Smooth muscle cell (in vitro differentiated cells): ENCODE measurements around the gene INCA1. TPM values are rescaled to one million over a fixed set of nuclear protein-coding genes. Genes with fewer than 3 reads are reported as not detected.

ENCODE experiments used
- DNase-seq: peaks from one replicate; lab custom pipeline; 2025; ENCODE audit not compliant: unreplicated experiment; lab: John Stamatoyannopoulos, UW
- H2AFZ ChIP-seq: fragments of 200-600 bp; sonication (generic); 2 replicates; pipeline ENCODE4 v1.6.0; 2016; ENCODE audit warnings: antibody characterized with exemption, low read depth, mild to moderate bottlenecking
- H3F3A ChIP-seq: fragments of 200-600 bp; sonication (generic); 2 replicates; pipeline ENCODE4 v1.6.0; 2017; ENCODE audit warnings: antibody characterized with exemption, low read depth
- H3K27ac ChIP-seq: fragments of 200-600 bp; sonication (generic); 2 replicates; pipeline ENCODE4 v1.5.1; 2016; ENCODE audit warnings: low read depth, mild to moderate bottlenecking
- H3K27me3 ChIP-seq: fragments of 200-600 bp; sonication (generic); 2 replicates; pipeline ENCODE4 v1.6.1; 2016; ENCODE audit warnings: low read depth, mild to moderate bottlenecking
- H3K36me3 ChIP-seq: fragments of 200-600 bp; sonication (generic); 2 replicates; pipeline ENCODE4 v1.5.1; 2016; ENCODE audit warnings: low read depth
- H3K4me1 ChIP-seq: fragments of 200-600 bp; sonication (generic); 2 replicates; pipeline ENCODE4 v1.5.1; 2016; ENCODE audit warnings: low read depth
- H3K4me2 ChIP-seq: fragments of 200-600 bp; sonication (generic); 2 replicates; pipeline ENCODE4 v1.6.0; 2016; ENCODE audit warnings: mild to moderate bottlenecking
- H3K4me3 ChIP-seq: fragments of 200-600 bp; sonication (generic); 2 replicates; pipeline ENCODE4 v1.5.1; 2016; ENCODE audit warnings: mild to moderate bottlenecking
- H3K79me2 ChIP-seq: fragments of 200-600 bp; sonication (generic); 2 replicates; pipeline ENCODE4 v1.6.0; 2016; ENCODE audit warnings: low read depth, mild to moderate bottlenecking
- H3K9ac ChIP-seq: fragments of 200-600 bp; sonication (generic); 2 replicates; pipeline ENCODE4 v1.6.0; 2016; ENCODE audit warnings: low read depth
- H3K9me3 ChIP-seq: fragments of 200-600 bp; sonication (generic); replicated peaks from 2 replicates; pipeline ENCODE4 v1.5.1; 2016; ENCODE audit warnings: low read depth
- H4K20me1 ChIP-seq: fragments of 200-600 bp; sonication (generic); 2 replicates; pipeline ENCODE4 v1.6.0; 2016; ENCODE audit warnings: low read depth
- WGBS: methylation state at CpG from one replicate; pipeline ENCODE4 v1.1.7; 2016; ENCODE audit warnings: low lambda C conversion rate; 5-methylcytosine and 5-hydroxymethylcytosine counted together
- polyA plus RNA-seq: library from polyadenylated mRNA; unstranded; fragments of >200 nt; fragmentation: Nextera tagmentation; extraction: Ambion mirVana; gene quantifications from 2 replicates; pipeline ENCODE4 v1.2.1, GENCODE V29; 2016
- total RNA-seq: library from RNA; depleted of rRNA; stranded (reverse); fragments of >200 nt; gene quantifications from 2 replicates; pipeline ENCODE4 v1.2.3, GENCODE V29; 2014
- TF ChIP-seq, protein P1 (sequence below): fragments of 200-600 bp; sonication (generic); IDR thresholded peaks from 2 replicates; pipeline ENCODE4 v1.5.1; 2017; ENCODE audit warnings: borderline replicate concordance, mild to moderate bottlenecking, antibody characterized with exemption; ENCODE audit not compliant: insufficient read depth, poor library complexity, severe bottlenecking

INCA1 gene
- total and polyA plus RNA-seq, 2 experiments from 2014 or later: 1.4 TPM; not detected in 1

DNA sequence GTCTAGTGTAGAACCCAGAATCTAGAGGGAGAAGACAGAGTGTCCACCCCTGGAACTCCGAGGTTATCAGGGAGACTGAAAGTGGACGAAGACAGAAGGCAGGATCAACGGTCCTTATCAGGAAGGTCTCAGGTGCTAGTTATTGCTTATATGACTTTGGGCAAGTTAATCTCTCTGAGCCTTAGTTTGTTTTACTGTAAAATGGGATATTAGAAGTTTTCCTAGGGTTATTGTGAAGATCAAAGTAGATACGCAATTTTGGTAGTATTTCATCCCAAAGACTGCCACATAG, 56.1 kb downstream of the INCA1 start:
- Histone ChIP-seq H3K79me2 (peaks cover 58% of the 10 kb centered on the region), H3K27me3 (no peaks in the 10 kb centered on the region), H3K4me3 (peak overlapping the region; percentile 77), H4K20me1 (peaks cover 26% of the 10 kb centered on the region), H2AFZ (no peak overlapping the region), H3K36me3 (no peaks in the 10 kb centered on the region), H3K27ac (peak overlapping the region; percentile 92), H3K4me2 (peak overlapping the region; percentile 95), H3K9me3 (no peaks in the 10 kb centered on the region), H3K4me1 (peaks cover 16% of the 10 kb centered on the region), H3K9ac (peak overlapping the region; percentile 95), H3F3A (peaks cover 29% of the 10 kb centered on the region)
- no peak for DNase-seq
- TF ChIP-seq, protein P1, sequence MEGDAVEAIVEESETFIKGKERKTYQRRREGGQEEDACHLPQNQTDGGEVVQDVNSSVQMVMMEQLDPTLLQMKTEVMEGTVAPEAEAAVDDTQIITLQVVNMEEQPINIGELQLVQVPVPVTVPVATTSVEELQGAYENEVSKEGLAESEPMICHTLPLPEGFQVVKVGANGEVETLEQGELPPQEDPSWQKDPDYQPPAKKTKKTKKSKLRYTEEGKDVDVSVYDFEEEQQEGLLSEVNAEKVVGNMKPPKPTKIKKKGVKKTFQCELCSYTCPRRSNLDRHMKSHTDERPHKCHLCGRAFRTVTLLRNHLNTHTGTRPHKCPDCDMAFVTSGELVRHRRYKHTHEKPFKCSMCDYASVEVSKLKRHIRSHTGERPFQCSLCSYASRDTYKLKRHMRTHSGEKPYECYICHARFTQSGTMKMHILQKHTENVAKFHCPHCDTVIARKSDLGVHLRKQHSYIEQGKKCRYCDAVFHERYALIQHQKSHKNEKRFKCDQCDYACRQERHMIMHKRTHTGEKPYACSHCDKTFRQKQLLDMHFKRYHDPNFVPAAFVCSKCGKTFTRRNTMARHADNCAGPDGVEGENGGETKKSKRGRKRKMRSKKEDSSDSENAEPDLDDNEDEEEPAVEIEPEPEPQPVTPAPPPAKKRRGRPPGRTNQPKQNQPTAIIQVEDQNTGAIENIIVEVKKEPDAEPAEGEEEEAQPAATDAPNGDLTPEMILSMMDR: no peak
- 81% methylated on average over 4 of the region's 4 CpGs for WGBS

- peak overlapping the region; percentile 95 for H3K9ac ChIP-seq
- H3F3A ChIP-seq: peaks cover 25% of the 10 kb centered on the region
- no peaks in the 10 kb centered on the region for H3K27me3 ChIP-seq
- TF ChIP-seq, protein P1: no peak
- H3K4me3 ChIP-seq: peak overlapping the region; percentile 77
- H2AFZ ChIP-seq: peak overlapping the region; percentile 71
- H3K4me1 ChIP-seq: peaks cover 12% of the 10 kb centered on the region
- no peaks in the 10 kb centered on the region for H3K36me3 ChIP-seq
- peaks cover 20% of the 10 kb centered on the region for H4K20me1 ChIP-seq
- H3K27ac ChIP-seq: peak overlapping the region; percentile 92
- peak overlapping the region; percentile 95 for H3K4me2 ChIP-seq
- peaks cover 53% of the 10 kb centered on the region for H3K79me2 ChIP-seq
- DNase-seq: no peak
- WGBS: 3% methylated on average over 27 of the region's 29 CpGs
- no peaks in the 10 kb centered on the region for H3K9me3 ChIP-seq
These were observed 56.6 kb downstream of the INCA1 start for GRCh38 chr17:4940555-4941318.

DNA sequence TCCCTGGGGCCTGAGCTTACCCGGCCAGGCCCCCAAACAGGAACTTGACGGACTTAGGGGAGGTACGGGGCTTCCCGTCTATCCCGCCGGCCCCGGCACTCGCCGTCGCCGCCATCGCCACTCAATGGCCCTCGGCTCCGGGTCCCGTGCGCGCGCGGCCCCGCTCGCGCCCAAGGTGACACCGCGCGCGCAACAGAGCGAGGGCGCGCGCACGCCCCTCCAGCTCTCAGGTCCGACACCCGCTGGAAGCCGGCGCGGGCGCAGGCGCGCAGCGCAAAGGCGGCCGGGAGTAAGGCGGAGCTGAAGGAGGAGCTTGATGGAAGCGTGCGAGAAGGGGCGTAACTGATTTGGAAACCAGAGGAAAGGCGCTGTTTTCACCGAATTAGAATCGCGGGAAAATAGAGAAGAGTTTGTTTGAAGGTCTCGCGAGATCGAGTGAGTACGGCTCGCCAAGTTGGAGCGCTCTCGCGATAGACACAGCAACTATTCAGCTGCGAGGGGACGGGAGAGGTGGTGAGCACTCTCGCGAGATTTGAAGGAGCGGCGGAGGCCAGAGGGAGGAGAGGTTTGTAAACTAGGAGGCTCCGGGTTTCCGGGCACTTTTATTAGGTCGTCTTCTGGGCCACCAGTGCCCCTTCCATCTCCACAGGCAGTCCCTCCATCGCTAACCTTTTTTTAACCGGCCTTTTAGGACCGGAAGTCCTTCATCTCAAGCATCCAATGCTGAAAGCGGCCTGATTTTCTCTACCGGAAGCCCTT, 57.3 kb downstream of the INCA1 start, which contains the start of the genes RNF167 and SLC25A11:
RNF167 (plus strand) TSS at position 473 of the 759 bp plus-strand sequence. CDS start 642 bp downstream, outside the sequence.
SLC25A11 (minus strand) TSS at position 251 of the 759 bp plus-strand sequence; CDS start at position 115, 136 bp downstream.
- Histone ChIP-seq H2AFZ (peak within 1 kb of the TSS; percentile 71), H3K79me2 (peaks cover 48% of the 10 kb centered on the region), H4K20me1 (peaks cover 13% of the 10 kb centered on the region), H3K9ac (peak within 1 kb of the TSS; percentile 95), H3K4me2 (peak within 1 kb of the TSS; percentile 95), H3K4me3 (peak within 1 kb of the TSS; percentile 77), H3K4me1 (peaks cover 12% of the 10 kb centered on the region), H3K36me3 (no peaks in the 10 kb centered on the region), H3F3A (peaks cover 25% of the 10 kb centered on the region), H3K9me3 (no peaks in the 10 kb centered on the region), H3K27ac (peak within 1 kb of the TSS; percentile 92), H3K27me3 (no peaks in the 10 kb centered on the region)
- DNase-seq: peak; percentile 77
- WGBS: under 1% methylated on average over 72 of the region's 72 CpGs
- TF ChIP-seq, protein P1: no peak
